ENCODE data around the gene DHX32. TPM values are rescaled to one million over a fixed set of nuclear protein-coding genes. Genes with fewer than 3 reads are reported as not detected.

The DHX32 gene
- total RNA-seq, 4 donors from 2014 or later = 21.1 to 37.9 (median 21.8) TPM

GRCh38 chr10:125845617-125846016 is 35.5 kb downstream of the DHX32 start:
- TF ChIP-seq CTCF (IDR thresholded peaks at IDR 0.05; ENCODE audit: low read depth) = no peak

GRCh38 chr10:125844751-125845221 is 36.3 kb downstream of the DHX32 start:
- no peak for TF ChIP-seq CTCF (IDR thresholded peaks at IDR 0.05; ENCODE audit: low read depth)

- TF ChIP-seq CTCF (IDR thresholded peaks at IDR 0.05; ENCODE audit: low read depth) = no peak
These were observed 37.3 kb downstream of the DHX32 start for GRCh38 chr10:125843603-125844329.

- no peak for TF ChIP-seq CTCF (IDR thresholded peaks at IDR 0.05; ENCODE audit: low read depth)
These were observed 40.1 kb downstream of the DHX32 start for GRCh38 chr10:125840955-125841354.

GRCh38 chr10:125840406-125840805 is 40.7 kb downstream of the DHX32 start:
- TF ChIP-seq CTCF (IDR thresholded peaks at IDR 0.05; ENCODE audit: low read depth) = no peak

- no peak for TF ChIP-seq CTCF (IDR thresholded peaks at IDR 0.05; ENCODE audit: low read depth)
These were observed 42.1 kb downstream of the DHX32 start for GRCh38 chr10:125838802-125839575.

- TF ChIP-seq CTCF (IDR thresholded peaks at IDR 0.05; ENCODE audit: low read depth) = no peak
These were observed 44.3 kb downstream of the DHX32 start for GRCh38 chr10:125836746-125837145.
